MCF 10A (cell line): ENCODE measurements around the gene DMRT2. TPM values are rescaled to one million over a fixed set of nuclear protein-coding genes. Genes with fewer than 3 reads are reported as not detected.

ENCODE experiments used
- BruUV-seq: library from RNA; stranded (reverse); fragments of 400-500 nt; replicated peaks from 2 replicates; lab custom pipeline; 2021; lab: Mats Ljungman, UMichigan
- CTCF ChIA-PET: fragments of 300-600 bp; sonication (Branson Sonifier 250); formaldehyde crosslinking; extraction: SDS; loops from one replicate; lab custom pipeline; 2021; ENCODE audit warnings: antibody characterized with exemption, inconsistent platforms; lab: Yijun Ruan, JAX
- POLR2A ChIA-PET: fragments of 300-600, 350-650 bp; sonication (Branson Sonifier 250); formaldehyde crosslinking; extraction: SDS; loops from one replicate; lab custom pipeline; 2020; ENCODE audit warnings: antibody characterized with exemption, inconsistent platforms; lab: Yijun Ruan, JAX
- DNase-seq: peaks from one replicate; pipeline ENCODE4 v3.0.0-alpha.2; 2018; ENCODE audit not compliant: unreplicated experiment
- H3K27ac Mint-ChIP-seq: one replicate; pipeline ENCODE4 v1.8.0; 2022; ENCODE audit warnings: mild to moderate bottlenecking, low read depth, mixed read lengths; ENCODE audit not compliant: unreplicated experiment
- H3K27me3 Mint-ChIP-seq: one replicate; pipeline ENCODE4 v1.8.0; 2022; ENCODE audit warnings: mixed read lengths; ENCODE audit not compliant: insufficient read depth, unreplicated experiment
- H3K36me3 Mint-ChIP-seq: one replicate; pipeline ENCODE4 v1.8.0; 2022; ENCODE audit warnings: mild to moderate bottlenecking, moderate library complexity, mixed read lengths; ENCODE audit not compliant: insufficient read depth, unreplicated experiment
- H3K4me1 Mint-ChIP-seq: one replicate; pipeline ENCODE4 v1.8.0; 2022; ENCODE audit warnings: mixed read lengths; ENCODE audit not compliant: insufficient read depth, unreplicated experiment
- H3K4me3 Mint-ChIP-seq: one replicate; pipeline ENCODE4 v1.8.0; 2022; ENCODE audit warnings: mild to moderate bottlenecking, moderate library complexity, mixed read lengths; ENCODE audit not compliant: unreplicated experiment
- H3K9me3 Mint-ChIP-seq: one replicate; pipeline ENCODE4 v1.8.0; 2022; ENCODE audit warnings: mixed read lengths; ENCODE audit not compliant: unreplicated experiment
- intact Hi-C: fragments of 100-400 bp; cut with micrococcal nuclease; formaldehyde crosslinking; loops from 2 replicates; pipeline ENCODE4 v1.14.1; 2022
- total RNA-seq: library from RNA; stranded (reverse); gene quantifications from 2 replicates; pipeline ENCODE4 v1.2.3, GENCODE V29; 2022
- TF ChIP-seq, protein P1 (sequence below): fragments of 200-600 bp; IDR thresholded peaks from one replicate; pipeline ENCODE4 v1.8.0; 2022; ENCODE audit warnings: antibody characterized with exemption, mild to moderate bottlenecking; ENCODE audit not compliant: unreplicated experiment

DMRT2 gene
- total RNA-seq, 1 experiment from 2014 or later: not detected

DNA sequence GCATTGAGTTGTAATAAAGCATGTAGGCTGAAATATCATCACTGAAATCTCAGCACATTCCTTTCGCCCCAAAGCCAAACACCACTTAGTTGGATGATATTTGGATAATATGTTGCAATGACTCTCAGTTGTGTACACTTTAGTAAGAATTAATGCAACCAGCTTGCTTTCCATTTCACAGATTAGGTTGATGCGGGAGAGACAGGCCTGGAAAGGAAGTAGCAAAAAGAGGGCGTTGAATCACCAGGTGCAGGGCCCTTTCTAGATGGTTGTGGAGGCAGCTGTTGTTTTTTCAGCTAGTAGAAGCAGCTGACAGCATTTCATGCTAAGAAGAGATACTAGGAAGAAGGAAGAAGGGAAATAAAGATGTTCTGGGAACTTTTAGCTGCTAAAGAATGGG lies 42.8 kb upstream of the DMRT2 start:
- TF ChIP-seq, protein P1, sequence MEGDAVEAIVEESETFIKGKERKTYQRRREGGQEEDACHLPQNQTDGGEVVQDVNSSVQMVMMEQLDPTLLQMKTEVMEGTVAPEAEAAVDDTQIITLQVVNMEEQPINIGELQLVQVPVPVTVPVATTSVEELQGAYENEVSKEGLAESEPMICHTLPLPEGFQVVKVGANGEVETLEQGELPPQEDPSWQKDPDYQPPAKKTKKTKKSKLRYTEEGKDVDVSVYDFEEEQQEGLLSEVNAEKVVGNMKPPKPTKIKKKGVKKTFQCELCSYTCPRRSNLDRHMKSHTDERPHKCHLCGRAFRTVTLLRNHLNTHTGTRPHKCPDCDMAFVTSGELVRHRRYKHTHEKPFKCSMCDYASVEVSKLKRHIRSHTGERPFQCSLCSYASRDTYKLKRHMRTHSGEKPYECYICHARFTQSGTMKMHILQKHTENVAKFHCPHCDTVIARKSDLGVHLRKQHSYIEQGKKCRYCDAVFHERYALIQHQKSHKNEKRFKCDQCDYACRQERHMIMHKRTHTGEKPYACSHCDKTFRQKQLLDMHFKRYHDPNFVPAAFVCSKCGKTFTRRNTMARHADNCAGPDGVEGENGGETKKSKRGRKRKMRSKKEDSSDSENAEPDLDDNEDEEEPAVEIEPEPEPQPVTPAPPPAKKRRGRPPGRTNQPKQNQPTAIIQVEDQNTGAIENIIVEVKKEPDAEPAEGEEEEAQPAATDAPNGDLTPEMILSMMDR: no peak
- intact Hi-C loops: loop anchor here (5.0 kb wide), 7 partner anchors 195 to 660 kb away; no protein-coding TSS in a partner anchor
- ChIA-PET POLR2A (no interaction called here), CTCF (interaction anchor here (1.1 to 5.1 kb wide), 2 partner anchors 17 to 112 kb away, joined by 6 to 106 read pairs; no protein-coding TSS in a partner anchor)
- no peak for DNase-seq
- Mint-ChIP-seq H3K4me3 (no peak overlapping the region), H3K36me3 (no peaks in the 10 kb centered on the region), H3K4me1 (peaks cover 14% of the 10 kb centered on the region), H3K27ac (no peak overlapping the region), H3K27me3 (no peaks in the 10 kb centered on the region), H3K9me3 (no peaks in the 10 kb centered on the region)
- no TSS peak for BruUV-seq

GRCh38 chr9:1008216-1008615 lies 41.9 kb upstream of the DMRT2 start:
- no peaks in the 10 kb centered on the region for H3K27me3 Mint-ChIP-seq
- BruUV-seq: no TSS peak
- intact Hi-C loops: loop anchor here (2.0 to 5.0 kb wide), 8 partner anchors 196 to 661 kb away; no protein-coding TSS in a partner anchor
- TF ChIP-seq, protein P1: no peak
- H3K4me1 Mint-ChIP-seq: peaks cover 14% of the 10 kb centered on the region
- H3K4me3 Mint-ChIP-seq: no peak overlapping the region
- H3K27ac Mint-ChIP-seq: no peak overlapping the region
- no peaks in the 10 kb centered on the region for H3K36me3 Mint-ChIP-seq
- ChIA-PET CTCF (interaction anchor here (0.5 to 5.1 kb wide), 21 partner anchors 8 to 667 kb away, joined by 3 to 106 read pairs (median 8); no protein-coding TSS in a partner anchor), POLR2A (no interaction called here)
- no peaks in the 10 kb centered on the region for H3K9me3 Mint-ChIP-seq
- peak; percentile 53 for DNase-seq

- ChIA-PET POLR2A (interaction anchor here (0.5 to 0.8 kb wide), 4 partner anchors 75 to 419 kb away, joined by 3 read pairs; no protein-coding TSS in a partner anchor), CTCF (interaction anchor here (0.6 to 5.1 kb wide), 80 partner anchors 9 to 955 kb away, joined by 3 to 106 read pairs (median 4); no protein-coding TSS in a partner anchor)
- intact Hi-C loops: loop anchor here (2.0 to 5.0 kb wide), 8 partner anchors 197 to 662 kb away; no protein-coding TSS in a partner anchor
- no TSS peak for BruUV-seq
- no peaks in the 10 kb centered on the region for H3K9me3 Mint-ChIP-seq
- H3K4me3 Mint-ChIP-seq: no peak overlapping the region
- H3K4me1 Mint-ChIP-seq: peaks cover 14% of the 10 kb centered on the region
- peak; percentile 87 for DNase-seq
- peak overlapping the region; percentile 67 for H3K27ac Mint-ChIP-seq
- TF ChIP-seq, protein P1: peak; percentile 97
- no peaks in the 10 kb centered on the region for H3K27me3 Mint-ChIP-seq
- no peaks in the 10 kb centered on the region for H3K36me3 Mint-ChIP-seq
Observed at GRCh38 chr9:1009101-1009707, 41.0 kb upstream of the DMRT2 start.

GRCh38 chr9:1013021-1013420 lies 37.1 kb upstream of the DMRT2 start:
- DNase-seq: no peak
- intact Hi-C loops: no loop called here
- BruUV-seq: no TSS peak
- Mint-ChIP-seq H3K27me3 (no peaks in the 10 kb centered on the region), H3K27ac (no peak overlapping the region), H3K9me3 (no peaks in the 10 kb centered on the region), H3K36me3 (no peaks in the 10 kb centered on the region), H3K4me3 (no peak overlapping the region), H3K4me1 (peaks cover 14% of the 10 kb centered on the region)
- CTCF ChIA-PET: interaction anchor here (0.7 to 1.1 kb wide), 3 partner anchors 118 to 169 kb away, joined by 3 to 4 read pairs (median 3); no protein-coding TSS in a partner anchor
- POLR2A ChIA-PET: no interaction called here
- TF ChIP-seq, protein P1: no peak
